ENCODE results near the gene DGKZ. TPM values are rescaled to one million over a fixed set of nuclear protein-coding genes. Genes with fewer than 3 reads are reported as not detected.

Gene DGKZ
- total and polyA plus RNA-seq, 2 donors (not counting 3 experiments of a cell fraction or from before 2014, with no cell fraction given): 88.8 to 127 TPM

DNA sequence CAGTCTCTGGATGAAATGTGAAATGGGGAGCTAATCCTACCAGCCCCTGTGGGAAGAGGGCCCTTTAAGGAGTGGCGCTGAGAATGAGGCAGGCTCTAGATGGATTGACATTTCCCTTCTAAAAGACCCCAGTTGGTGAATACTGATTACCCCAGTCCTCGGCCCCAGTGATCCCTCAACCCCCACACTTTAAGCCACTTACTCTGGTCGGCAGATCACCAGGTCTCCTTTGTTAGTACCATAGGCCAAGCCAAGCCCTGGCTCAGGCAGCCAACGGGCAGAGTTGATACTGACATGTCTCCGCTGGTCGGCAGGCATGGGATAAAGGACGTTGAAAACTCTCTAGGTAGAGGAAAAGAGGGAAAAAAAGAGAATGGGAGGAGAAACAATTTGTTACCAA lies 70.4 kb downstream of the DGKZ start:
- Histone ChIP-seq H3K27me3 (ENCODE audit: control insufficient read depth in 2 of 2, insufficient read depth in 2 of 2, low read length in 2 of 2) (no peaks in the 10 kb centered on the region), H3K79me2 (ENCODE audit: control insufficient read depth, insufficient read depth, low read length) (no peaks in the 10 kb centered on the region), H3K9me3 (replicated peaks; ENCODE audit: control insufficient read depth, insufficient read depth, low read length) (no peaks in the 10 kb centered on the region), H3K9me1 (replicated peaks; ENCODE audit: control insufficient read depth, extremely low read depth, insufficient read depth, low read length) (no peaks in the 10 kb centered on the region), H3K27ac (ENCODE audit: insufficient read depth, low read depth, low read length) (no peak overlapping the region), H3K36me3 (ENCODE audit: control insufficient read depth in 2 of 2, extremely low read depth in 1 of 2, insufficient read depth in 2 of 2, low read length in 2 of 2) (peaks cover 0 to 18% of the 10 kb centered on the region in 2 experiments), H3K4me3 (replicated peaks in 1 of 3; ENCODE audit: insufficient read depth in 1 of 3, low read depth in 1 of 3, low read length in 3 of 3) (no peak overlapping the region), H4K20me1 (replicated peaks; ENCODE audit: control insufficient read depth, extremely low read depth, insufficient read depth, low read length) (no peaks in the 10 kb centered on the region), H3K4me2 (ENCODE audit: insufficient read depth, low read length) (no peak overlapping the region), H2AFZ (ENCODE audit: low read depth, low read length) (no peak overlapping the region), H3K9ac (replicated peaks; ENCODE audit: extremely low read depth, insufficient read depth, low read length) (no peak overlapping the region), H3K4me1 (ENCODE audit: control insufficient read depth, extremely low read depth, insufficient read depth, low read length) (no peaks in the 10 kb centered on the region)
- no TSS peak for BruUV-seq (replicated peaks)
- intact Hi-C loops (cut with micrococcal nuclease): no loop called here
- POLR2A ChIA-PET: no interaction called here
- dilution Hi-C loops (cut with MboI; ENCODE audit: extremely low pct_ligation_motif_present, low sequenced_read_pairs): no loop called here
- TF ChIP-seq EZH2 (IDR thresholded peaks at IDR 0.05; ENCODE audit: borderline replicate concordance, low read depth, low read length, severe bottlenecking) (no peak), GATA2 (IDR thresholded peaks at IDR 0.05; ENCODE audit: insufficient read depth, insufficient read length, low read depth, low read length) (no peak), FOS (IDR thresholded peaks at IDR 0.05; ENCODE audit: borderline replicate concordance, insufficient read depth, low read length) (no peak), POLR2AphosphoS5 (IDR thresholded peaks at IDR 0.05; ENCODE audit: insufficient read depth, low read depth, low read length) (no peak), MYC (IDR thresholded peaks at IDR 0.05; ENCODE audit: low read depth, low read length) (no peak), POLR2A (IDR thresholded peaks at IDR 0.05; ENCODE audit: low read depth, low read length) (no peak), JUN (IDR thresholded peaks at IDR 0.05; ENCODE audit: borderline replicate concordance, insufficient read depth, insufficient read length, low read depth) (no peak)
- TF ChIP-seq, protein P1, sequence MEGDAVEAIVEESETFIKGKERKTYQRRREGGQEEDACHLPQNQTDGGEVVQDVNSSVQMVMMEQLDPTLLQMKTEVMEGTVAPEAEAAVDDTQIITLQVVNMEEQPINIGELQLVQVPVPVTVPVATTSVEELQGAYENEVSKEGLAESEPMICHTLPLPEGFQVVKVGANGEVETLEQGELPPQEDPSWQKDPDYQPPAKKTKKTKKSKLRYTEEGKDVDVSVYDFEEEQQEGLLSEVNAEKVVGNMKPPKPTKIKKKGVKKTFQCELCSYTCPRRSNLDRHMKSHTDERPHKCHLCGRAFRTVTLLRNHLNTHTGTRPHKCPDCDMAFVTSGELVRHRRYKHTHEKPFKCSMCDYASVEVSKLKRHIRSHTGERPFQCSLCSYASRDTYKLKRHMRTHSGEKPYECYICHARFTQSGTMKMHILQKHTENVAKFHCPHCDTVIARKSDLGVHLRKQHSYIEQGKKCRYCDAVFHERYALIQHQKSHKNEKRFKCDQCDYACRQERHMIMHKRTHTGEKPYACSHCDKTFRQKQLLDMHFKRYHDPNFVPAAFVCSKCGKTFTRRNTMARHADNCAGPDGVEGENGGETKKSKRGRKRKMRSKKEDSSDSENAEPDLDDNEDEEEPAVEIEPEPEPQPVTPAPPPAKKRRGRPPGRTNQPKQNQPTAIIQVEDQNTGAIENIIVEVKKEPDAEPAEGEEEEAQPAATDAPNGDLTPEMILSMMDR (IDR thresholded peaks at IDR 0.05; ENCODE audit: extremely low read depth in 1 of 2, insufficient read depth in 1 of 2, low read depth in 1 of 2, low read length in 2 of 2): no peak
- TF ChIP-seq, protein P2, sequence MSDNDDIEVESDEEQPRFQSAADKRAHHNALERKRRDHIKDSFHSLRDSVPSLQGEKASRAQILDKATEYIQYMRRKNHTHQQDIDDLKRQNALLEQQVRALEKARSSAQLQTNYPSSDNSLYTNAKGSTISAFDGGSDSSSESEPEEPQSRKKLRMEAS (IDR thresholded peaks at IDR 0.05; ENCODE audit: insufficient read depth, insufficient read length): no peak
- CTCF ChIA-PET: no interaction called here
- FAIRE-seq: no peak
- DNase-seq (ENCODE audit: low read depth, low spot score): no peak
